Type B pancreatic cell (in vitro differentiated cells): ENCODE results near the gene NDUFA13. TPM values are rescaled to one million over a fixed set of nuclear protein-coding genes. Genes with fewer than 3 reads are reported as not detected.

Experiments used
- DNase-seq: peaks from one replicate; pipeline ENCODE4 v3.0.0; 2021; ENCODE audit warnings: mixed read lengths; ENCODE audit not compliant: unreplicated experiment; ENCODE audit errors: extremely low spot score
- H3K27ac Mint-ChIP-seq: 2 replicates; pipeline ENCODE4 v1.8.0; 2021; ENCODE audit warnings: mild to moderate bottlenecking, mixed read lengths
- H3K27me3 Mint-ChIP-seq: 2 replicates; pipeline ENCODE4 v1.8.0; 2021; ENCODE audit warnings: mixed read lengths
- H3K36me3 Mint-ChIP-seq: 2 replicates; pipeline ENCODE4 v1.8.0; 2021; ENCODE audit warnings: mixed read lengths
- H3K4me1 Mint-ChIP-seq: one replicate; pipeline ENCODE4 v1.8.0; 2021; ENCODE audit warnings: mixed read lengths; ENCODE audit not compliant: unreplicated experiment
- H3K4me3 Mint-ChIP-seq: 2 replicates; pipeline ENCODE4 v1.8.0; 2021; ENCODE audit warnings: mild to moderate bottlenecking, mixed read lengths
- H3K9me3 Mint-ChIP-seq: 2 replicates; pipeline ENCODE4 v1.8.0; 2021; ENCODE audit warnings: mixed read lengths
- total RNA-seq: library from RNA; stranded (reverse); gene quantifications from 2 replicates; pipeline ENCODE4 v1.2.1, GENCODE V29; 2021; ENCODE audit warnings: low replicate concordance
- TF ChIP-seq, protein P1 (sequence below): fragments of 200-600 bp; sonication (generic); conservative IDR thresholded peaks from 2 replicates; pipeline ENCODE4 v1.5.0; 2021; ENCODE audit warnings: antibody characterized with exemption, mild to moderate bottlenecking

The NDUFA13 gene
- total RNA-seq, 1 donor from 2014 or later, result 396 TPM

GRCh38 chr19:19558636-19559035 lies 42.6 kb downstream of the NDUFA13 start:
- no peaks in the 10 kb centered on the region for H3K27me3 Mint-ChIP-seq
- no peak overlapping the region for H3K4me3 Mint-ChIP-seq
- TF ChIP-seq, protein P1, sequence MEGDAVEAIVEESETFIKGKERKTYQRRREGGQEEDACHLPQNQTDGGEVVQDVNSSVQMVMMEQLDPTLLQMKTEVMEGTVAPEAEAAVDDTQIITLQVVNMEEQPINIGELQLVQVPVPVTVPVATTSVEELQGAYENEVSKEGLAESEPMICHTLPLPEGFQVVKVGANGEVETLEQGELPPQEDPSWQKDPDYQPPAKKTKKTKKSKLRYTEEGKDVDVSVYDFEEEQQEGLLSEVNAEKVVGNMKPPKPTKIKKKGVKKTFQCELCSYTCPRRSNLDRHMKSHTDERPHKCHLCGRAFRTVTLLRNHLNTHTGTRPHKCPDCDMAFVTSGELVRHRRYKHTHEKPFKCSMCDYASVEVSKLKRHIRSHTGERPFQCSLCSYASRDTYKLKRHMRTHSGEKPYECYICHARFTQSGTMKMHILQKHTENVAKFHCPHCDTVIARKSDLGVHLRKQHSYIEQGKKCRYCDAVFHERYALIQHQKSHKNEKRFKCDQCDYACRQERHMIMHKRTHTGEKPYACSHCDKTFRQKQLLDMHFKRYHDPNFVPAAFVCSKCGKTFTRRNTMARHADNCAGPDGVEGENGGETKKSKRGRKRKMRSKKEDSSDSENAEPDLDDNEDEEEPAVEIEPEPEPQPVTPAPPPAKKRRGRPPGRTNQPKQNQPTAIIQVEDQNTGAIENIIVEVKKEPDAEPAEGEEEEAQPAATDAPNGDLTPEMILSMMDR, result no peak
- no peak for DNase-seq
- H3K9me3 Mint-ChIP-seq, result no peaks in the 10 kb centered on the region
- no peaks in the 10 kb centered on the region for H3K4me1 Mint-ChIP-seq
- no peaks in the 10 kb centered on the region for H3K36me3 Mint-ChIP-seq
- no peak overlapping the region for H3K27ac Mint-ChIP-seq

- Mint-ChIP-seq H3K9me3 (no peaks in the 10 kb centered on the region), H3K27ac (no peak overlapping the region), H3K4me1 (no peaks in the 10 kb centered on the region), H3K36me3 (peaks cover under 1% of the 10 kb centered on the region), H3K4me3 (no peak overlapping the region), H3K27me3 (no peaks in the 10 kb centered on the region)
- TF ChIP-seq, protein P1, result no peak
- no peak for DNase-seq
These were observed 43.9 kb downstream of the NDUFA13 start for GRCh38 chr19:19559931-19560330.

DNA sequence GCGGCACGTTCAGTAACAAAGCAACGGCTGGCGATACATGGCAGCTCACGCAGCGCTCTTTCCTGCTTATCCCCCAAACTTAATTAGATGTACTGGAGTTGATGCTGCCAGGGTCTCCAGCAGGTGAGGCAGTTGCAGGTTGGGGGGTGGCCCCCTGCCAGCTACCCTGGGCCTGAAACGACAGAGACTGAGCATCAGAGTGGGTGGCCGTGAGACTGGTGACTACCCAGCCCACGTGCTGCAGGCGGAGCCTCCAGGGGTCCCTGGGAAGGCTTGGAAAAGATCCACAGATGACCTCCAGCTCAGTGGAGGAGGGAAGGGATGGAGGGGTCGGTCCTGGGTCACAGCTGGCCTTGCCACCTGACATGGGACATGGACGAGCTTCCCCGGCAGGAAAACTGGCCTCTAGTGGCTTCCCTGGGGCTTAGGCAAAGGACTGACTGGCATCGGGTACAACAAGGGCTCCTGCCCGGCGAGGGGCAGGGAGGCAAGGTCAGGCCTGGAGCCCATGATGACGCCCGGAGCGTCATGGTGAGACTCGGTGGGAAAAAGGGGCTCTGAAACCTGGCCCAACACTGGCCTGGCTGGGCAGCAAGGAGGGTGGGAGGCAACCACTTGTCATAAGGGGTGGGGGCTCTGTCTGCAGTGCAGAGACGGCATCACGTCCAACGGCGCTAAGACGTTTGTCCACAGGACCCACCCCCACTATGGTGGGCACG lies 46.1 kb downstream of the NDUFA13 start:
- H3K4me3 Mint-ChIP-seq, result no peak overlapping the region
- no peak for DNase-seq
- H3K27me3 Mint-ChIP-seq, result no peaks in the 10 kb centered on the region
- peaks cover 5% of the 10 kb centered on the region for H3K36me3 Mint-ChIP-seq
- no peaks in the 10 kb centered on the region for H3K9me3 Mint-ChIP-seq
- no peak overlapping the region for H3K27ac Mint-ChIP-seq
- H3K4me1 Mint-ChIP-seq, result no peaks in the 10 kb centered on the region
- TF ChIP-seq, protein P1, result no peak

DNA sequence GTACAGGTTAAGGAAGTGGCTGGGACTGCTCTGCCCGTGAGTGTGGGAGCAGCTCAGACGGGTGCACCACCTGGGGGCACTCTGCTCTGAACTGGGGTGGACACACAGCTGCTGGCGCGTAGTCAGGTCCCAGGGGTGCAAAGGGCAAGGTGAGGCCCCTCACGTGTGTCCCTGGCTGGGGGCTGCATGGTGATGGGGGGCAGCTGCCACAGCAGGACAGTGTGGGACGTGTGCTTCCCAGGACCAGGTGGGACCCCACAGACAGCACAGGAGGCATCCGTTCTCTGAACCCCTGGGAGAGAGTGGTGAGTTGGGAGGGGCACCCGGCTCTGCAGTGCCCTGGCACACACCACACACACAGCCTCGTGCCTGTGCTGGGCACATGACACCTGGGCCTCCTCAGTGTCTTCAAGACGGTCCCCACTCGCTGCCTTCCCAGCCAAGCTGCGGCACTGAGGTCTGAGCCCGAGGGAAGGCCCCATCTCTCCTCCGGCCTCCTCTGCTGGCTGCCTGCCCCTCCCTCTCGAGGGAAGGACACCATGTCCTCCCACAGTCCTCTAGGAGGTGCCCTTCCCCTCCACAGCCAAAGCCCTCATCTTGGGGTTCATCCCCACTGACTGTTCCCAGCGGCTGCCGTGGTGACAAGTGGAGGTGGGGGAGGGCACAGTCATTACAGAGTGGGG lies 46.8 kb downstream of the NDUFA13 start:
- TF ChIP-seq, protein P1, result no peak
- H3K4me1 Mint-ChIP-seq, result no peaks in the 10 kb centered on the region
- H3K27me3 Mint-ChIP-seq, result no peaks in the 10 kb centered on the region
- peaks cover 5% of the 10 kb centered on the region for H3K36me3 Mint-ChIP-seq
- H3K9me3 Mint-ChIP-seq, result no peaks in the 10 kb centered on the region
- no peak for DNase-seq
- no peak overlapping the region for H3K4me3 Mint-ChIP-seq
- no peak overlapping the region for H3K27ac Mint-ChIP-seq

- Mint-ChIP-seq H3K4me1 (no peaks in the 10 kb centered on the region), H3K9me3 (no peaks in the 10 kb centered on the region), H3K27me3 (no peaks in the 10 kb centered on the region), H3K4me3 (no peak overlapping the region), H3K36me3 (peaks cover 5% of the 10 kb centered on the region), H3K27ac (no peak overlapping the region)
- TF ChIP-seq, protein P1, result no peak
- DNase-seq, result no peak
These were observed 47.4 kb downstream of the NDUFA13 start for GRCh38 chr19:19563348-19563848.
